T1000 (cell line): ENCODE measurements around the gene COL6A6.
A peak's percentile ranks its signal among the peaks of the same experiment; 100 is the strongest.

Experiments
- DNase-seq: peaks from one replicate; lab custom pipeline; 2025; ENCODE audit warnings: mixed read lengths; lab: John Stamatoyannopoulos, UW

Gene COL6A6, protein sequence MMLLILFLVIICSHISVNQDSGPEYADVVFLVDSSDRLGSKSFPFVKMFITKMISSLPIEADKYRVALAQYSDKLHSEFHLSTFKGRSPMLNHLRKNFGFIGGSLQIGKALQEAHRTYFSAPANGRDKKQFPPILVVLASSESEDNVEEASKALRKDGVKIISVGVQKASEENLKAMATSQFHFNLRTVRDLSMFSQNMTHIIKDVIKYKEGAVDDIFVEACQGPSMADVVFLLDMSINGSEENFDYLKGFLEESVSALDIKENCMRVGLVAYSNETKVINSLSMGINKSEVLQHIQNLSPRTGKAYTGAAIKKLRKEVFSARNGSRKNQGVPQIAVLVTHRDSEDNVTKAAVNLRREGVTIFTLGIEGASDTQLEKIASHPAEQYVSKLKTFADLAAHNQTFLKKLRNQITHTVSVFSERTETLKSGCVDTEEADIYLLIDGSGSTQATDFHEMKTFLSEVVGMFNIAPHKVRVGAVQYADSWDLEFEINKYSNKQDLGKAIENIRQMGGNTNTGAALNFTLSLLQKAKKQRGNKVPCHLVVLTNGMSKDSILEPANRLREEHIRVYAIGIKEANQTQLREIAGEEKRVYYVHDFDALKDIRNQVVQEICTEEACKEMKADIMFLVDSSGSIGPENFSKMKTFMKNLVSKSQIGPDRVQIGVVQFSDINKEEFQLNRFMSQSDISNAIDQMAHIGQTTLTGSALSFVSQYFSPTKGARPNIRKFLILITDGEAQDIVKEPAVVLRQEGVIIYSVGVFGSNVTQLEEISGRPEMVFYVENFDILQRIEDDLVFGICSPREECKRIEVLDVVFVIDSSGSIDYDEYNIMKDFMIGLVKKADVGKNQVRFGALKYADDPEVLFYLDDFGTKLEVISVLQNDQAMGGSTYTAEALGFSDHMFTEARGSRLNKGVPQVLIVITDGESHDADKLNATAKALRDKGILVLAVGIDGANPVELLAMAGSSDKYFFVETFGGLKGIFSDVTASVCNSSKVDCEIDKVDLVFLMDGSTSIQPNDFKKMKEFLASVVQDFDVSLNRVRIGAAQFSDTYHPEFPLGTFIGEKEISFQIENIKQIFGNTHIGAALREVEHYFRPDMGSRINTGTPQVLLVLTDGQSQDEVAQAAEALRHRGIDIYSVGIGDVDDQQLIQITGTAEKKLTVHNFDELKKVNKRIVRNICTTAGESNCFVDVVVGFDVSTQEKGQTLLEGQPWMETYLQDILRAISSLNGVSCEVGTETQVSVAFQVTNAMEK (N-terminal part only)

DNA sequence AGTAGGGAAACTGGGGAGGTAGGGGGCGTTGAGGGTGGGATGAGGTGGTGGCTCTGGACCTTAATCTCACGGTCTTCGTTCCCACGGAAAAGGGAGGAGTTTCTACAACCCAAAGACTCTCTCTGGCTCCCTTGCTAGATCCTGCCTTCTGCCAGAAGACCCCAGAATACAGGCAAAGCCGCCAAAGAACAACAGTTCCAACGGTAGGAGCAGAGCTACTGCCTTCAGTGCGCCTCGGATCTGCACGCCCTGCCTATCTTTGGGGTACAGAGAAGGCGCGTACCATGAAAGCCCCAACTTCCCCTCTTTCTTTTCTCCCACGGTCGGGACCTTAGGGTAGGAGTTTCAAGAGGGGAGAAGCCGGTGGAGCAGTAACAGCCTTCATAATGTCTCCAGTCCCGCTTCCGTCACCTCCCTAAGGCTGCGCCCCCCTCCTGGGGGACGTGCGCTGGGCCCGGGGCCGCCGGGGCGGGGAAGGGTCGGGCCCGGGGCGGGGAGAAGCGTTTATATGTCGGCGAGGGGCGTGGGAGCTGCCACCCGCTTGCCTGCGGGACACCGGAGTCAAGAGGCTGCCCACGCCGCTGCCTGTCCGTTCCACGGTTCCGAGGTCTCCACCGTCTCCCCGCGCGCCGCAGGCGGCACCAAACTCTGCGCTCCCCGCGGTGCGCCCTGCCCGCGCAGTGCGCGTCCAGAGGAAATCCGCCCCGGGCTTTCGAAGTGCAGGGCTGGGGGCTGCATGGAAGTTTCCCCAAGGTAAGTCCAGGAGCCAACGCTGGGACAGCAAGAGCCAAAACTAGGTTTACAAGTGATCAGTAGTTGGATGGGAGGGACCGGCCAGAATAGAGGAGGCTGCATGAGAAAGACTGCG lies at the start of gene COL6A6:
TSS of gene COL6A6 (plus strand) at position 533 of the 868 bp plus-strand sequence. CDS start 43,188 bp downstream, outside the sequence.
- no peak for DNase-seq

DNA sequence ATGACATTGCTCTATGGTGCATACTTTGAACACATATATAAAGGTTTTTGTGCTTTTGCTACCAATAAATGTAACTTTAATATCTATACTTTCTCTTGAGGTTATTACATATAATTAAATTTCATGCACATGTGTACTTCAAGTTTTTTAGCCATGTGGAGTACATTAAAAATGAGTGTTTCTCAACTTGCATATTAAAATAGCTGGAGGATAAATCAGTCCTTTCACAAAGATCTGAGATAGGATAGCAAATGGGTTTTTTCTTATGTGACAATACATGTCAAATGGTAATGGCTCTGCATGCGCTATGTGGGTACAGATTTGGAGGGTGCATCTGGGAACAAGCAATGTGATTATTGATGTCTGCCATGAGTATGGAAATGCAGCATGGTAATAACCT lies 48.7 kb upstream of the COL6A6 start:
- no peak for DNase-seq

GRCh38 chr3:130470126-130470525 lies 46.9 kb upstream of the COL6A6 start:
- DNase-seq = no peak

- no peak for DNase-seq
Observed at GRCh38 chr3:130473416-130473815, 43.6 kb upstream of the COL6A6 start.

DNA sequence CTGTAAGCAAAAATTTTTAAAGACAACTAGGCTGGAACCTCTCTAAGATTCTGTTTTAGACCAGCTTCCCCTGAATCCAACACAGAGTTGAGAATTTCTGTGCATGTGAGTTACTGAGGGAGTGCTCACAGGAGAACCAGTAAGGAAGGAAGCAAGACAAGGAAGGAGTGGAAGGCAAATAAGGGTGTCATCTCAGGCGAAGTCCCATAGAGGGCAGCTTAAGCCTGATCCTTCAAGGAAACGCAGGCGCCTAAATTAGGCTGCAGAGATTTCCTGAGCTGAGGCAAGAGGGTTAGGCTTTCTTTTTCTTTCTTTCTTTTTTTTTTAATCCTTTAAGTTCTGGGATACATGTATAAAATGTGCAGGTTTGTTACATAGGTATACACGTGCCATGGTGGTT lies 36.2 kb upstream of the COL6A6 start:
- DNase-seq = no peak

DNA sequence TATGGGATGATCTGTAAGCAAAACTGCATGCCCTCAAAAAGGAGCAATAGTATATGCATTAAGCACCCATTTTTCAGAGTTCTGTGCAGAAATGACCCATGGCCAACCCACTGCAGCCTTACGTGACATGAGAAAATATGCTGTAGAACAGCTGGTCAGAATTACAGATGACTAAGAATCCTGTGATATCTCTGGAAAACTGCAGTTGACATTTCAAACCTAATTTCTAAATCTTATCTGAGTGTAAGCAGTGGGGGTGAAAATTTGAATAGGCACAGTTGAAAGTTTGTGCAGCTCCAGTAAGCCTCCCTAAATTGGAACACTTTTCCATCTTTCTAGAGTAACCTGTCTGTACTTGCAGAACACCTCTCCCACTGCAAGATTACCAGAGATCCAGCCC lies 28.7 kb upstream of the COL6A6 start:
- DNase-seq = no peak

- DNase-seq = no peak
Observed at GRCh38 chr3:130488769-130489450, 28.1 kb upstream of the COL6A6 start.

DNA sequence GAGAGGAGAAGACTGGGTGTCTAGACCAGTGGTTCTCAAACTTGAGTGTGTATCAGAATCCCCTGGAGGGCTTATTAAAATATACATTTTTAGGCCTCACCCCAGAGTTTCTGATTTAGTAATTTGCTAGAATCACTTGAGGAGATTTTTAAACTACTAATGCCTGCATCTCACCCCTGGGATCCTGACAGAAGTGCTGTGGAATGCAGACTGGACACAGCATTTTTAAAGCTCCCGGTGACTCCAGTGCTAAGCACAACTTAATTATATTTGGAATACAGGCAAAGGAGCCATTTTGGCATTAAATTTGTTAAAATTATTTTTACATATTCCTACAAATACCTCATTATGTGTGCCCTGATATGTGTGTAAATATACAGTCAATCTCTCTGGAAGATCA lies 26.7 kb upstream of the COL6A6 start:
- DNase-seq = no peak

DNA sequence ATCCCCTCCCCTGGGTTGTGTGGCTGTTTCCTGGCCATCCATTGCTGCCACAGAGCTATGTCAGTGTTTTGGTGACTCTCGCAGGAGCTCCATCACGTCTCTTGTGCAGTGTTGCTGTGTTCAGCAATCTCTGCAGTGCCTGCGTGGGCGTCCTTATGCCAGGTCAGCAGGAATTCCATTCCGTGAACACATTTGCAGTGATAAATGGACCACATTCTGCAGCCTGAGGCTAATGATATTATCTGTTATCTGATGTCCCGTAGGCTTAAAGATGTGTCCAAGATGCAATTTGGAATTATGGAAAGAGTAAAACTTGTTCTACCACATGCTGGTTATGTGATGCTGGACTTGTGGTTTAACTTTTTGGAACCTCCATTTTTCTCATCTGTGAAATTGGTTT lies 25.5 kb upstream of the COL6A6 start:
- no peak for DNase-seq

- DNase-seq = no peak
Observed at GRCh38 chr3:130504701-130505100, 12.3 kb upstream of the COL6A6 start.

DNA sequence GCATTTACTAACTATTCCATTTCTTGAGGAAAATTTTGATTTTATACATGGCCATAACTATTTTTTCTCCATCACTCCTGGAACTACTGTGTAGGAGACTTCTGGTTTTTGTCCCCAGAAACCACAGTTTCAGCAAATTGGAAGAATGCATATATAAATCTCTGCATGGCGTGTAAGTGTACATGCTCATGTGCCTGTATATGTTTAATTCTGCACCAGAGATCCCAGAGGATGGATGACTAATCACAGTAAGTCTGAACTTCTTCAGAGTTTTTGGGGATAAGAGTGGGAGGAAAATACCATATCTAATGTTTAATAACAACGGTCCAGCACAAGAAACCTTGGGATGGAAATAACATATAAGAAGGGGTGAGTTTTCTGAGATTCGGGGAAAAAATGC lies 10.9 kb upstream of the COL6A6 start:
- no peak for DNase-seq

GRCh38 chr3:130507746-130508145 lies 9.2 kb upstream of the COL6A6 start:
- DNase-seq = no peak

DNA sequence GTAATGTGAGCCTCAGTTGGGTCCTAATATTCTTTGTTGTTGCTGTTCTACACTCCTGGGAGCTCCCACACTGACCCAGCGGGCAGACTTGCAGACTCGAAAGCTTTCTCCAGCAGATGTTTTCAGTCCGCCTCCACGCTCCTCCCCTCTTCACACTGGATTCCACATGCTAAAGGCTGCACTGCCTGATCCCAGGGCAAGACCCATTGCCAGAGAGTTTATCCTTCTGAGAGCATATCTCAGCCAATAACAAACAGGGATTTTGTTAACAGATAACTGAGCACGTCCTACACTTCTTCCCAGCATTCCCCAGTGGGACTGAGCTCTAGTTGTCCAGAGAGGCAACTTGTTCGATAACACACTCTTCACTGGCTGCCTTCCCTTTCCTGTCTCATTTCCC lies 8.0 kb upstream of the COL6A6 start:
- no peak for DNase-seq

DNA sequence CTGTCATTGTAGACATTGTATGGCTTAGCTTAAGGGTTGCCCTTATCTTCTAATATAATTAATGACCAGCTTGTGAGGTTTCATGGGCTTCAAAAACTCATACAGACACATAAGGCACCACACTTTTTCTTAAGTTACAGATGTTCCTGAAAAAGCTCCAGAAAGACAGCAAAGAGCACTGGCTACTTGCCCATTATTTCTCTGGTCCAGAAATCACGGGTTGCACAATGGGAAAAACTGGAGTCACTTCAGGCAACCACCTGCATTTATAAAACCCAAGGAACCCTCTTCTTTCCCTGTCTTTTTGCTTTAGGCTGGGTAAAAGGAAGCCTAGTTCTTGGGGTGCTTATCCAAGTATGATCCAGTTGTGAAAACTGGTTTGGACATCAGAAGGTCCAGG lies 2.3 kb upstream of the COL6A6 start:
- no peak for DNase-seq

GRCh38 chr3:130515755-130516154 lies 1.2 kb upstream of the COL6A6 start:
- DNase-seq = no peak

DNA sequence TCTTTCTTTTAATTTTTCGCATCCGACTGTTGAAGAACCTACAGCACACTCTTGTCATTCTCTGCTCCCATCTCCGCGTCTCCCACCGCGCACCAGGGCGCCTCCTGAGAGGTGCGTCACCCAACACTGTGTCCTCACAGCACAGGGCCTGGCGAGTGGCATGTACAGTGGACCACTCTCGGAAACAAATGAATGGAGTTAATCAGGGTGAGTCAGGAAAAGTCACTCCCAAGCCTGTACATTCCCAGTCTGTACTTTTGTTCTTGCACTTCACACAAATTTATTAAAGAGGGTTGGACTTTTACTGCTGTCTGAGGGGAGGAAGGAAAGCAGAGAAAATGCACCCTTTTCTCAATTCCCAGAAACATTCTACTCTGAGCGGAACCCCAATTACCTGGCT lies 625 bp downstream of the COL6A6 start:
- peak; percentile 8 for DNase-seq

- DNase-seq = no peak
Observed at GRCh38 chr3:130519754-130520153, 2.8 kb downstream of the COL6A6 start.

DNA sequence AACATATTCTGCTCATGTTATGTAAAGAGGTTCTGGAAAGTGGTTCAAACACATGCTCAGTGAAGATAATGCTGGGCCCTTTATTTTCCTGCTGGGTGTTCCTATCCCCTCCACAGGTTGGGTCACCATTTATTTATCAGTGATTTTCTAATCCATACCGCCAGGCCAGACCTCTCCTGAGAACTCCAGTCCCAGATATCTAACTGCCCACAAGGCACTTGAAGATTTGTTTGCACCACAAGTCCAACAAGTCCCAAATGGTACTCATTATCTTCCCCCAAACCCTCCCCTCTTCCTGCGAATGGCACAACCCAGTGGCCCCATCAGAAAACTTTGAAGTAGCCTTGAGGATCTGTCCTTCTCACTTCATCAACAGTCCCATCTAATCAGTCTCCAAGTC lies 5.4 kb downstream of the COL6A6 start:
- no peak for DNase-seq

GRCh38 chr3:130527426-130527825 lies 10.4 kb downstream of the COL6A6 start:
- no peak for DNase-seq

GRCh38 chr3:130528120-130528519 lies 11.1 kb downstream of the COL6A6 start:
- DNase-seq = no peak
